B cell (primary cell): ENCODE results near the gene GLMN.

Experiments
- CTCF ChIP-seq: fragments of 200-600 bp; IDR thresholded peaks from one replicate; pipeline ENCODE4 v1.8.0; 2022; ENCODE audit warnings: antibody characterized with exemption, mild to moderate bottlenecking
- EZH2 ChIP-seq: IDR thresholded peaks from 2 replicates; pipeline ENCODE4 v1.6.1; 2012; ENCODE audit warnings: borderline replicate concordance, low read depth, mild to moderate bottlenecking, moderate library complexity, low read length; ENCODE audit not compliant: insufficient read depth, poor library complexity, severe bottlenecking

- no peak for TF ChIP-seq CTCF
- no peak for TF ChIP-seq EZH2
Observed at GRCh38 chr1:92298213-92298572, 594 bp downstream of the GLMN start.
